Nephron progenitor cell (in vitro differentiated cells): ENCODE data around the gene RERE.
A peak's percentile ranks its signal among the peaks of the same experiment; 100 is the strongest.

Experiments used
- DNase-seq: peaks from one replicate; pipeline ENCODE4 v3.0.0; 2021
- H3K27ac Mint-ChIP-seq: 2 replicates; pipeline ENCODE4 v1.8.0; 2021; ENCODE audit warnings: mild to moderate bottlenecking, moderate library complexity, mixed read lengths
- H3K27me3 Mint-ChIP-seq: 2 replicates; pipeline ENCODE4 v1.8.0; 2021; ENCODE audit warnings: mild to moderate bottlenecking, low read depth, mixed read lengths; ENCODE audit not compliant: poor library complexity
- H3K36me3 Mint-ChIP-seq: 2 replicates; pipeline ENCODE4 v1.8.0; 2021; ENCODE audit warnings: low read depth, mixed read lengths
- H3K4me1 Mint-ChIP-seq: 2 replicates; pipeline ENCODE4 v1.8.0; 2021; ENCODE audit warnings: mixed read lengths
- H3K4me3 Mint-ChIP-seq: 2 replicates; pipeline ENCODE4 v1.8.0; 2021; ENCODE audit warnings: mild to moderate bottlenecking, moderate library complexity, mixed read lengths
- H3K9me3 Mint-ChIP-seq: 2 replicates; pipeline ENCODE4 v1.8.0; 2021; ENCODE audit warnings: mild to moderate bottlenecking, moderate library complexity, mixed read lengths
- TF ChIP-seq, protein P1 (sequence below): fragments of 200-600 bp; sonication (generic); IDR thresholded peaks from 2 replicates; pipeline ENCODE4 v1.5.0; 2021; ENCODE audit warnings: antibody characterized with exemption

The RERE gene

DNA sequence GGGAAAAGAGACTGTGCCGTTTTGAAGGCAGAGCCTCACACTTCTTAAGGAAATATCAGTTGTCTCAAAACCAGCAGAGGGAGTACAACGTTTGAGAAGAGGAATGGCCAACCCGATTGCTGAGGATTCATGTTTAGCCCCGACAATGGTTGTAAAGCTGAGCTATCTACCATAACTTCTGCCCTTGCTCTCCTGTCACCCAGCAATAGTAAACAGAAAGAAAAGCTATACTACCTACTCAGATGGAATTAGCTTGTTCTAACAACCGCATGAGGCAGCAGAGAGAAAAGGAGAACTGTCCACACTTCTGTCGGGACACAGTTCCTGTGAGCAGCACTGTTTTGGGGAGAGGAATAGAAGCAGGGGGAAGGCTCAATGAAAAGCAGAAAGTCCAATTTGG is 408.3 kb downstream of the RERE start:
- H3K4me3 Mint-ChIP-seq = peak overlapping the region; percentile 77
- H3K4me1 Mint-ChIP-seq = peaks cover 79% of the 10 kb centered on the region
- H3K36me3 Mint-ChIP-seq = peaks cover 50% of the 10 kb centered on the region
- peaks cover 10% of the 10 kb centered on the region for H3K9me3 Mint-ChIP-seq
- peak overlapping the region; percentile 97 for H3K27ac Mint-ChIP-seq
- TF ChIP-seq, protein P1, sequence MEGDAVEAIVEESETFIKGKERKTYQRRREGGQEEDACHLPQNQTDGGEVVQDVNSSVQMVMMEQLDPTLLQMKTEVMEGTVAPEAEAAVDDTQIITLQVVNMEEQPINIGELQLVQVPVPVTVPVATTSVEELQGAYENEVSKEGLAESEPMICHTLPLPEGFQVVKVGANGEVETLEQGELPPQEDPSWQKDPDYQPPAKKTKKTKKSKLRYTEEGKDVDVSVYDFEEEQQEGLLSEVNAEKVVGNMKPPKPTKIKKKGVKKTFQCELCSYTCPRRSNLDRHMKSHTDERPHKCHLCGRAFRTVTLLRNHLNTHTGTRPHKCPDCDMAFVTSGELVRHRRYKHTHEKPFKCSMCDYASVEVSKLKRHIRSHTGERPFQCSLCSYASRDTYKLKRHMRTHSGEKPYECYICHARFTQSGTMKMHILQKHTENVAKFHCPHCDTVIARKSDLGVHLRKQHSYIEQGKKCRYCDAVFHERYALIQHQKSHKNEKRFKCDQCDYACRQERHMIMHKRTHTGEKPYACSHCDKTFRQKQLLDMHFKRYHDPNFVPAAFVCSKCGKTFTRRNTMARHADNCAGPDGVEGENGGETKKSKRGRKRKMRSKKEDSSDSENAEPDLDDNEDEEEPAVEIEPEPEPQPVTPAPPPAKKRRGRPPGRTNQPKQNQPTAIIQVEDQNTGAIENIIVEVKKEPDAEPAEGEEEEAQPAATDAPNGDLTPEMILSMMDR = peak; percentile 45
- peak; percentile 17 for DNase-seq
- no peaks in the 10 kb centered on the region for H3K27me3 Mint-ChIP-seq

DNA sequence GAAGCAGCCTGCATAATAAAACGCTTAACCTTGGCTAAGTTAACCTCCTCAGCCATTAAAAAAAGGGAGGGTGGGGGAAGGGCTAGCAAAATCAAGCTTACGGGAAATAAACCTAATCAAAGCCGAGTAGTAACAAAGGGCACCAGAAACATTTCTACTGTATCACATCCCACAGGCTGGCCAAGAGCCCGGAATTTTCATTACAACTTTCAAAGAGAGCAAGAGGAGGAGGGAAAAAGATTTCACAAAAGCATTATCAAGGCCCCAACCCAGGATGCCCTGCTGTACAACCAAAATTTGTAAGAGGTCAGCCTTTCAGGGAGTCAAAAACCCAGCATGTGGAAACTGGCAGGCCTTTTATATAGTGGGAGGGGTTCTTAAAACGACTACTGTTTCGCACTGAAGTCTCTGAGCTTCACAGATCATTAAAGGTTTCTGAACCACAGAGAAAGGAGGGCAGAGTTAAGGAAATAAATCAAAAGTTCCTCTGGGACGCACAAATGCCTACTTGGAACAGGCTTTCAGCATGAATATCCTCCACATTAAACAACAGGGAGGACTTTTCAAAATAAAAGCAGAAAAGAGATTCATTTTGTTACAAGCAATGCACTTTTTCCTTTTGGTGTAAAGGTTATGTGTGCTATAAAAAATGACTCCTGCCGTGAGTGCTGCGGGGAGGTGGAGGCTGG is 409.1 kb downstream of the RERE start:
- peaks cover 49% of the 10 kb centered on the region for H3K36me3 Mint-ChIP-seq
- H3K27me3 Mint-ChIP-seq = no peaks in the 10 kb centered on the region
- H3K9me3 Mint-ChIP-seq = peaks cover 10% of the 10 kb centered on the region
- peak; percentile 21 for DNase-seq
- H3K27ac Mint-ChIP-seq = peak overlapping the region; percentile 97
- peak overlapping the region; percentile 77 for H3K4me3 Mint-ChIP-seq
- TF ChIP-seq, protein P1 = no peak
- H3K4me1 Mint-ChIP-seq = peaks cover 79% of the 10 kb centered on the region

DNA sequence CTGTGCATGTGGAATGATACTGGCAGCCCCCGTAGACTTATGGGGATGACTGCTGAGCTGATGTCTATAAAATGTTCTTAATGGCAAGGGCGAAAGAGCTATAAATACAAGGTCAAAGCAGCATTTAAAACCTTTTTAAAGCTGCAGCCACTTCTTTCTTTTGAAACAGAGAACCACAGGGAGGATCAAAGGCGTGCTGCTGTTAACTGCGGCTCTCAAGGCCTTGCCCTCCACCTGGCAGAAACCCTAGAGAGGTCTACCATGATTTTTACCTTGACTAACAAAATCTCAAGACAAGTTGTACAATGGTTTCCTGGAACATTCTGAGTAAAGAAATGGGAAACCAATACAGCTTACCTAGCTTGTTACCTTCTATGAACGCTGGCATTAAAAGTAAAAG is 409.8 kb downstream of the RERE start:
- peaks cover 10% of the 10 kb centered on the region for H3K9me3 Mint-ChIP-seq
- peak overlapping the region; percentile 41 for H3K4me3 Mint-ChIP-seq
- DNase-seq = no peak
- H3K36me3 Mint-ChIP-seq = peaks cover 51% of the 10 kb centered on the region
- TF ChIP-seq, protein P1 = no peak
- peak overlapping the region; percentile 97 for H3K27ac Mint-ChIP-seq
- H3K4me1 Mint-ChIP-seq = peaks cover 74% of the 10 kb centered on the region
- H3K27me3 Mint-ChIP-seq = no peaks in the 10 kb centered on the region

DNA sequence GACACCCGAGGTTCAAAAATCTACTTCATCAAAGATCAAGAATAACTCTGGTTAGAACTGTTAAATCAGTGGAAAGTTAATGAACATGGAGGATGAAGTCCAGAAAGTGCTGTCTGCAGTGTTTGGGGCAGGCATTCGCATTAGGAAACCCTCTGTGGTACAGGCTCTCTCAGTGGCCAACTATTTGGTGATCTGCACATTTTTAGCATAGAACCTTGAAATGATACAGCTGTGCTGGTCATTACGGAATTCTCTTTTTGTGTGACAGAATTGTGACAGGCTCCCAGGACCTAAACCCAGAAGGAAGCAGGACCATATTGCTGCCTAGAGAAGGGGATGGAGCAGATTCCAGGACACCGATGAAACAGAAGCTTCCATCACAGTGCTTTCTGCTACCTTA is 410.5 kb downstream of the RERE start:
- Mint-ChIP-seq H3K27me3 (no peaks in the 10 kb centered on the region), H3K27ac (peak overlapping the region; percentile 97), H3K4me3 (peak overlapping the region; percentile 41), H3K9me3 (peaks cover 14% of the 10 kb centered on the region), H3K4me1 (peaks cover 67% of the 10 kb centered on the region), H3K36me3 (peaks cover 51% of the 10 kb centered on the region)
- DNase-seq = no peak
- TF ChIP-seq, protein P1 = no peak

DNA sequence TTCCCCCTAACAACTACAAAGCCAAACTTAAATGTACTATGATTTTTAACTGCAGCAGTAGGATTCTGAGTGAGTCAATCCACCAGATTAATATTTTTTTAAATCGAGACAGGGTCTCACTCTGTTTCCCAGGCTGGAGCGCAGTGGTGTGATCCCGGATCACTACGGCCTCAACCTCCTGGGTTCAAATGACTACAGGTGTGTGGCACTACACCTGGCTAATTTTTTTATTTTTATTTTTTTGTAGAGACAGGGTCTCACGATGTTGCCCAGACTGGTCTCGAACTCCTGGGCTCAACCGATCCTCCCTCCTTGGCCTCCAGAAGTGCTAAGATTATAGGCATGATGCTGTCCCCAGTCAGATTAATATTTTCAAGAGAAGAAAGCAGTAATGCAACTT is 411.4 kb downstream of the RERE start:
- Mint-ChIP-seq H3K4me1 (peaks cover 63% of the 10 kb centered on the region), H3K27me3 (no peaks in the 10 kb centered on the region), H3K36me3 (peaks cover 51% of the 10 kb centered on the region), H3K4me3 (no peak overlapping the region), H3K27ac (no peak overlapping the region), H3K9me3 (peaks cover 14% of the 10 kb centered on the region)
- no peak for DNase-seq
- TF ChIP-seq, protein P1 = no peak
